ENCODE data around the gene ADGRG3. TPM values are rescaled to one million over a fixed set of nuclear protein-coding genes. Genes with fewer than 3 reads are reported as not detected.

Gene ADGRG3
- total and polyA plus RNA-seq, 10 of the 15 experiments (the other 5 are each of a cell fraction or from before 2014, with no cell fraction given), result 0.10 to 0.11 (median 0.10) TPM; not detected in 7

- ChIA-PET POLR2A (no interaction called here), SMC1A (ENCODE audit: uncharacterized antibody, unreplicated experiment) (no interaction called here)
- in situ Hi-C loops (cut with MboI), result no loop called here
These were observed 53.5 kb downstream of the ADGRG3 start for GRCh38 chr16:57721356-57722209.

More at GRCh38 chr16:57721356-57722209, 53.5 kb downstream of the ADGRG3 start:
- H4K20me1 ChIP-seq (ENCODE audit: control insufficient read depth, insufficient read depth), result no peaks in the 10 kb centered on the region
- peak; percentile 49 for ATAC-seq
- DNase-seq (ENCODE audit: low read depth, low spot score), result no peak
- H2AFZ ChIP-seq (ENCODE audit: control insufficient read depth, low read depth, low read length), result no peak overlapping the region
- no peak overlapping the region for H3K4me2 ChIP-seq (ENCODE audit: control insufficient read depth, insufficient read depth)
- H3K36me3 ChIP-seq (ENCODE audit: control insufficient read depth in 2 of 2, insufficient read depth in 2 of 2, low read length in 1 of 2), result no peaks in the 10 kb centered on the region
- no peak overlapping the region for H3K27ac ChIP-seq (ENCODE audit: control insufficient read depth, insufficient read depth)
- WGBS (ENCODE audit: insufficient coverage, insufficient replicate concordance, low lambda C conversion rate, missing lambda C conversion rate), result 27% methylated on average over 14 of the region's 17 CpGs
- BruUV-seq (replicated peaks), result no TSS peak
- no peak overlapping the region for H3K9ac ChIP-seq (ENCODE audit: control insufficient read depth, insufficient read depth, low read length)
- CTCF ChIA-PET, result interaction anchor here (0.8 kb wide), 1 partner anchor 146 kb away, joined by 3 read pairs; no protein-coding TSS in a partner anchor
- no peak for TF ChIP-seq EED (IDR thresholded peaks at IDR 0.05; ENCODE audit: low read depth)
- TF ChIP-seq HCFC1 (IDR thresholded peaks at IDR 0.05; ENCODE audit: low read length), result no peak
- no peak for TF ChIP-seq E4F1 (IDR thresholded peaks at IDR 0.05; ENCODE audit: borderline replicate concordance, partially characterized antibody)
- TF ChIP-seq ZBTB33 (IDR thresholded peaks at IDR 0.05), result no peak
- TF ChIP-seq KAT2A (conservative IDR thresholded peaks at IDR 0.05; ENCODE audit: control insufficient read depth, low read depth, low read length), result no peak
- no peak for TF ChIP-seq CHD1 (IDR thresholded peaks at IDR 0.05; ENCODE audit: low read depth, low read length)
- TF ChIP-seq TCF12 (IDR thresholded peaks at IDR 0.05; ENCODE audit: low read depth, low read length), result no peak
- TF ChIP-seq EP300 (IDR thresholded peaks at IDR 0.05; ENCODE audit: borderline replicate concordance in 1 of 2, control insufficient read depth in 1 of 2, low read depth in 2 of 2, low read length in 2 of 2), result no peak
- no peak for TF ChIP-seq BRCA1 (IDR thresholded peaks at IDR 0.05; ENCODE audit: low read depth, low read length)
- no peak for TF ChIP-seq SREBF1 (IDR thresholded peaks at IDR 0.05; ENCODE audit: low read length)
- TF ChIP-seq ZBTB40 (IDR thresholded peaks at IDR 0.05; ENCODE audit: borderline replicate concordance), result no peak
- no peak for TF ChIP-seq EZH2 (IDR thresholded peaks at IDR 0.05; ENCODE audit: borderline replicate concordance, control insufficient read depth, low read depth, low read length)
- no peaks in the 10 kb centered on the region for H3K9me3 ChIP-seq (replicated peaks; ENCODE audit: control insufficient read depth, insufficient read depth, low read length)
- no peak for FAIRE-seq
- RAD21 ChIA-PET (ENCODE audit: unreplicated experiment), result interaction anchor here (0.6 to 1.0 kb wide), 2 partner anchors 130 to 149 kb away, joined by 3 to 4 read pairs; no protein-coding TSS in a partner anchor
- H3K4me3 ChIP-seq, result no peak overlapping the region
- H3K4me1 ChIP-seq (ENCODE audit: control insufficient read depth, insufficient read depth, low read length), result no peaks in the 10 kb centered on the region
- intact Hi-C loops (cut with micrococcal nuclease; ENCODE audit: unreplicated experiment), result loop anchor here (2.0 kb wide), 1 partner anchor 73 kb away; no protein-coding TSS in a partner anchor
- H3K27me3 ChIP-seq (replicated peaks in 1 of 2; ENCODE audit: control insufficient read depth in 2 of 2, insufficient read depth in 2 of 2, low read length in 1 of 2), result no peaks in the 10 kb centered on the region
- no peaks in the 10 kb centered on the region for H3K79me2 ChIP-seq (ENCODE audit: control insufficient read depth, insufficient read depth, low read length)
